Erythroblast (primary cell): ENCODE data around the gene SHFL.

ENCODE experiments used
- GATA1 ChIP-seq: IDR thresholded peaks from 2 replicates; pipeline ENCODE4 v1.6.1; 2011; ENCODE audit warnings: low read depth, mild to moderate bottlenecking, control low read depth, low read length, moderate library complexity
- POLR2A ChIP-seq: IDR thresholded peaks from 2 replicates; pipeline ENCODE4 v1.6.1; 2011; ENCODE audit warnings: mild to moderate bottlenecking, low read length

GRCh38 chr19:10068205-10068604 is 17.9 kb upstream of the SHFL start:
- TF ChIP-seq POLR2A, result no peak
- no peak for TF ChIP-seq GATA1
